ENCODE data around the gene ANO4.
"Not testable (repeated sequence)": the region's sequence is repeated elsewhere in the genome, so short reads cannot be mapped to it uniquely, and the experiment has no call there.

Gene ANO4

DNA sequence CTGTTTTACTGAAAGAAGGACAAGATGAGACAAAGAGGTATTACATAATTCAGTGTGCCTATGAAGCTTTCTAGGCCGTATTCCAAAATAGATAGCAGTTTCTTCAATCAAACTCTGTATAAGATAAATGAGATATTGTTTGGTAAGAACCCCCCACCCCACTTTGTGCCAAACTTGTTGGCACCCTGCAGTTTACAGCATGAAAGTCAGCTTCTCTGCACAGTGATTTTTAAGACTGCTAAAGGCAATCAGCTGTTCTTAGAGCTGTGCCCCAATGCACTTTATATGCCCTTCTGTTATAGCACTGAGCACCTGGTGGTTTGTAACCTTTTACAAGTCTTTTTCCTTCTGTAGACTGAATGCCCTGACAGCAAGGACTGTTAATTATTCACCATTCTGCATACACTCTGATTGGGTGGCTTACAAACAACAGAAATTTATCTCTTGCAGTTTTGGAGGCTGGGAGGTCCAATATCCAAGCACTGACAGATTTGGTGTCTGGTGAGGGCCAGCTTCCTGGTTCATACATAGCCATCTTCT lies 76.7 kb downstream of the ANO4 start:
- DNase-seq (ENCODE audit: low read depth in 2 of 2) = no peak

DNA sequence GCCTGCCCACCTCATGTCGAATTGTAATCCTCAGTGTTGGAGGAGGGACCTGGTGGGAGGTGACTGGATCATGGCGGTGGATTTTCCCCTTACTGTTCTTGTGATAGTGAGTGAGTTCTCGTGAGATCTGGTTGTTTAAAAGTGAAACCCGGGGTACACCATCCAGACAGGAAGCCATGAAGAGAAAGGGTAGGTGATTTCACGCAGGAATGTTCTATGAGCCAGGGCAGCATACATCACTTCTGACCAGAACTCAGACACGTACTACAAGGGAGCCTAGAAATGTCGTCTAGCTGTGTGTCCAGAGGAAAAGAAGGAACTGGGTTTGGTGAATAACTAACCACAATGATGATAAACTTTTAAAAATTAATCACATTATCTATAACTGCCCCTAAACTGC lies 80.6 kb downstream of the ANO4 start:
- DNase-seq (ENCODE audit: low read depth in 2 of 2) = no peak

DNA sequence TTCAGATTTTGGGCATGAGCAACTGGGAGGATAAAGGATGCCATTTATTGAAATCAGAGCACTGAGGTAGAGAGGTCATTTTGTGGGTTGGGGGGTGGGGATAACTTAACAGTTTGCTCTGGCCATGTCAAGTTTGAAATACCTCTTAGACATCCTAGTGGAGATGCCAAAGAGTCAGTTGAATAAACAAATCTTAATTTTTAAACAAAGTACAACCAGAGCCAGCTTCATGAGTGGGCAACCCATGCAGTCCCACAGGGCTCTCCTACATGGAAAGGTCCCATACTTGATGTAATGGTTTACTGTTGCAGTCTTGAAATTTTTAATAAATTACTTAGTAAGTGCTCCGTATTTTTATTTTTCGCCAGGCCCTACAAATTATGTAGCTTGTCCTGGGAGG lies 81.2 kb downstream of the ANO4 start:
- DNase-seq (ENCODE audit: low read depth in 2 of 2) = no peak

DNA sequence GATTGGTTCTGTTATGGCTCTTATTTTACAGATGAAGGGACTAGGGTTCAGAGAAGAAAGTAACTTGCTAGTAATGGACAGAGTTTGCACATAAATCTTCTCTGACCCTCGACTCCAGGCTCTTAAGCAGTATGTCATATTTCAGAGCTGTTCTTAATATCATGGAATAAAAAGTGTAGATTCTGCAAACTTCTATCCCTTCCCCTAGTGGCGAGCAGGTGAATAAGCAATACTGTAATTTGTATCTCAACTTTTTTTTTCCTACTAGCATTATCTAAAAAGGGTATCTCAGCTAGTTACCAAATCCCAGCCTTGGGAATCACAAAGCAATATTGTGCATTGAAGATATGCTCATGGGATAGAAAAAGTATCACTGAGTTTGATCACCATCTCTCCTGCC lies 83.2 kb downstream of the ANO4 start:
- DNase-seq (ENCODE audit: low read depth in 2 of 2) = no peak

DNA sequence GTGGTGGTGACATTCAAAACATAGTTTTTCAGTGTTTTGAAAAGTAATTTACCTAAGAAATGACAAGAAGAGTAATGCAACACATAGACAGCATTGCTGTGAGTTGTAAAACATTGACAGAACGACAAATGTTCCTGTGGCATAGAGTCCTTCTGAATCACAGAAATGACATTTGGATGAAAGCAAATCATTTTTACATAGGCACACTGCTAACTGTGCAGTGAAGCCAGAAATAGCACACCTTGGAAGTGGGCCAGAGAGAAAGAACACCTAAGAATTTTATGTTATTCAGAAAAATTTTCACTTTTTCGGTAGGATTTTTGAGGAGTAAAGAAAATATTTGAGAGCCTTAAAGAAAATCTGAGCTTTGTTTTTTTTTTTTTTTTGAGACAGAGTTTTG lies 100.6 kb downstream of the ANO4 start:
- DNase-seq (ENCODE audit: low read depth in 2 of 2) = no peak

DNA sequence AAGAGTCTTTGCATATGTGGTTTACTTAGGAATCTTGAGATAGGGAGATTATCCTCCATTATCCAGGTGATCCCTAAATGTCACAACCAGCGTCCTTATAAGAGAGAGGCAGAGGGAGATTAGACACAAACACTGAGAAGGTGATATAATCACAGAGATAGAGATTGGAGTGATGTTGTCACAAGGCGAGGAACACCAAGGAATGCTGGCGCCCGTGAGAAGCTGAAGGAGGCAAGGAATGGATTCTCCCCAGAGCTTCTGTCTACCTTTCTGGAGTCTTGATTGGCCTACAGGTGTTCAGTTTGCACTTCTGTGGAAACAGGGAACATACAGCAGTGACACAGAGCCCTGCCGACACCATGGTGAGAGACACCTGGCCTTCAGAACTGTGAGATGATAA lies 101.6 kb downstream of the ANO4 start:
- DNase-seq (ENCODE audit: low read depth in 2 of 2) = no peak

DNA sequence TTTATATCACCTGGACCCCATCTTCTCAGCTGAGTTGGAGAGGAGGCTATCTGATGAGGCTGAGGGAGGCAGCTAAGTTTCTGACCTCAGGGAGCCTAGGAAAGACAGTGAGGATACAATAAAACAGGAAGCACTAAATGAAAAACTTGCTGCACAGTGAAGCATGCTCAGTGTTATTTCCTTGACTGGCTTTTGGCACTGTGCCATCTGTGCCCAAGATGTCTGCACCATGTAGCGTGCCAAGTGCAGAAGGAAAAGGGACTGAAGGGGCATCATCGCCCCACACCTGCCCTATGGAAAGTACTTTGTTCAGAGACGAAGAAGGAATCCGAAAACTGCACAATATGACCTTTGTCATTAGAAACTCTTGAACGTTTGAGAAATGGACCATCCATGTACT lies 102.7 kb downstream of the ANO4 start:
- DNase-seq (ENCODE audit: low read depth in 2 of 2) = no peak

DNA sequence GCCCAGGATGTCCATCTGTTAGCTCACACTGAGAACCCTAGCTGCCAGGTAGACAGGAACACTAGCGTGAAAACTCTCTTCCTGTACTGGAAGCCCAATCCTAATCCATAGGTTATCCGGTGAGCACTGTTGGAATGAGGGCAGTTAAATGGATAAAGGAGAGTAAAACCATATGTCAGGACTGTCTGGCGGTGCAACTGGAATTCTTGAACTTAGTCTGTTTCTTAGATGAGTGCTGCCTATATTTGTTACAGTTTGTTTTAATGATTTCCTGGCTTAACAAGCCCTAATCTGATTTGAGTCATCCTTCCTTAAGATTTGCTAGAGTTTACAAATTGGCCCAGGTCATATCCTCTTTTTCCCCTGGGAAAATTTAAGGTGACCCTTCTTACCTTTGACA lies 104.7 kb downstream of the ANO4 start:
- DNase-seq (ENCODE audit: low read depth in 2 of 2) = no peak

DNA sequence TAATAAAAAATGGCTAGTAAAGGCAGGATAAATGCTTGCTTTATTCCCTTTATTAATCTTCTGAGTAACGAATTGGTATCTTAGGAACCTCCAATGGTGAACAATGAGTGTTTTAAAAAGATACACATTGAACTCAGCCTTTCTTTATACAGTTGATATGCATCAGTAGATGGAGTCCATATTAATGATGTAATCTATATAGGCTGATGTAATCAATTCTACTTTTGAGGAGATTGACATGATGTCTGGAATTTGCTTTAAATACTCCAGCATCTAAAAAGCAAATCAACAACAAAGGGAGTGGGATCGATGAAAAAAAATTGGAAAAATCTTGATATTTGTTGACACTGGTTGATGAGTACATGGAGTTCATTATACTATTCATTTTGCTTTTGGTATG lies 106.2 kb downstream of the ANO4 start:
- no peak for DNase-seq (ENCODE audit: low read depth in 2 of 2)

DNA sequence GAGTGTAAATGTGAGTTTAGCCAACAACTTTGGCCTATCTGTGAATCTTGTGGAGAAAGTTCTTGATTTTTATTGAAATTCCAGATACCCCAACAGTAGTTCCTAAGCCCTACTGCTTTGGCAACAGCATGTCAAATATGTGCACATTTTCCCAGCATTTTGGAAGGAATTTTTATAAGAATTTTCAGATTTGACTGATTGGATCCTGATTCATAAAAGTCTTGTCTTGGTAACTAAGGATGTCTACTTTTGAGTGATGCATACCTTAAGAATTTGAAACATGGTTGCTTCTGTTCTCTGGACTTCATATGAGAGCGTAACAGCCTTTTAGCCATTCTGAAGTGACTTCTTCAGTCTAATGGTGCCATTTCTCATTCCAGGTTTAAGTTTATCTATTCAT lies 106.7 kb downstream of the ANO4 start:
- DNase-seq (ENCODE audit: low read depth in 2 of 2) = no peak

DNA sequence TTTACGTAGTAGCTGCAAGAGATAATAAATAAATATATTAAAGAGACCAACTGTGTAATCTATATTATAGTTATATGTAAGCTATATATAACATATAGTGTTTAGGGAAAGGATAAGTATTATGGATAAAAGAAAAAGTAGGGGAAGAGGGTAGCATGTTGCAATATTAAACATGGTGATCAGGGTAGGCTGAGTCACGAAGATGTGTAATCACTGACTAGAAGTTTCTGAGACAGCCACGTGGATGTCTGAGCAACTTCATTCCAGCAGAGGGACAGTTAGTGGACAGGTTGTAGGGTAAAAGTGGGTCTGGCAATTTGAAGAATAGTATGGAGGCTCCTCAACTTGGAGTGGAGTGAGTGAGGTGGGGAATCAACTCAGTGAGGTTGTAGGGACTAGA lies 109.7 kb downstream of the ANO4 start:
- DNase-seq (ENCODE audit: low read depth in 2 of 2) = no peak

DNA sequence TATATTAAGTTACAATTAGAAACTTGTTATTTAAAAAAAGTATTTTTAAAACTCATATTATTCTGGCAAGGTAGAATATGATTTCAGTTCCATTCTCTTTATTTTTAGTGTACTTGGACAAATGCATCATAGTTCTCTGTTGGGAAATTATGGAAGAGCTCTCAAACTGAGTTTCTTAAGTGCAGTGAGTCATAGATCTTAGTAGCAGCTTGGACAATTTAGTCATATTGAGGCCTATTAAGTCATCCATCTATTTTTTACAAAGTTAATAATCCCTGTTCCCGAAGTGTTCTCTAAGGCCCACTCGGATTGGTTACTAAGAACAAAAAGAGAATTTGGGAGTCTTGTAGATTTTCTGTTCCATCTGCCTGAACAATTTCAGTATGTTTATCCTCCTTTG lies 113.9 kb downstream of the ANO4 start:
- DNase-seq (ENCODE audit: low read depth in 2 of 2) = no peak

DNA sequence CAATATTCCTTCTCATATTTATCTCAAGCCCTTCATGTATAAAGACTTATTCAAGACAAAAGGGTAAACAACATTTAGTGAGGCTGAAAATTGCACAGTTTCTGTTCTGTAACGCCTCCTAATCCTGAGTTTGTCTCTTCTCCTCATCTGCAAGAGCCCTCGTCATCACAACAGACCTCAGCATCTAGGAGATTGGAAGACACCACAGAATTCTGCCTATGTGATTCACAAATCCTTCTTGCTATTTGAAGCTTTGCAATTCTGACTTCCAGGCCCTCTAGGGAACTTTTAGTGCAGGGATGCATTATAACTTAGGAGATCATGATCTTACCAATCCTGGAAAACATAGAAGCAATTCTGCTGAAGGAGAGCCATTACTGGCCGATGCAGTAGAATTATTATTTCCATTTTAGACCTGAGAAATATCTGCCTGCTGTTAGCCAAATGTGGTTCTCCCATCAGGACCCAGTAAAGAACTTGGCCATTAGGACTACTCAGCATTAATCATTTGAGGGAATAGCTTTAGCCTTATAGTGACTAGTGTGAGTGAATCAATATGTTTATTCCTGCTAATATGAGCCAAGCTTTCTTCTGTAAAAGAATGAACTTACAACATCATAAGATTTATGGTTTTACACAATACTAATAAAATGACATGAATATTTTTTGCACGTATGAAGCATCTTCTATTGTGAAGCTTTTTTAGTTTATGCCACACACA lies 119.5 kb downstream of the ANO4 start:
- DNase-seq (ENCODE audit: low read depth in 2 of 2) = no peak

DNA sequence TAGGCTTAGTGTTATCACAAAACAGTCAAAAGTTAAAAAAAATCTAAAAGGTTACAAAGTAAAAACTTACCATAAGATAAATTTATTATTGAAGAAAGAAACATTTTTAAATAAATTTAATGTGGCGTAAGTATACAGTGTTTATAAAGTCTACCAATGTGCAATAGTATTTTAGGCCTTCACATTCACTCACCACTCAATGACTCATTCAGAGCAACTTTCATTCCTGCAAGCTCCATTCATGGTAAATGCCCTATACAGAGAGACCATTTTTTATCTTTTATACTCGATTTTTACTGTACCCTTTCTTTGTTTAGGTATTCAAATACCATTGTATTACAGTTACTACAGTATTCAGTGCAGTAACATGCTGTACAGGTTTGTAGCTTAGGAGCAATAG lies 124.5 kb downstream of the ANO4 start:
- no peak for DNase-seq (ENCODE audit: low read depth in 2 of 2)

DNA sequence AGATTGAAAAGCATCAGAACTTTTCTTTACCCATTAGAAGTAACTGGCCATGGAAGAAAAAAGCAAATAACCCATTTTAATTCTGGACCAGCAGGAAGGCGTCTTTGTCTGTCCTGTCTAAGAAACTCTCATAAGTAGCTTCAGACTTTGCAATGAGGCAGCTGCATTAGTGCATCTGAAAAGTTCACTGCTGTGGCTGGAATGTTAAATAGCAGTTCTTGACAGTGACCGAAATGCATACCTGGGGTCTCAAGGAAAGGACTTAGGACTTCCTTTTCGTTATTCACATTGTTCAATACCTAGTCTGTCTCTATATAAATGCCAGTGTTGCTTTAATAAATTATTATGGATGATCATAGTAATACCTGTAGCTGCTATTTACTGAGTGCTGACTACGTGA lies 125.9 kb downstream of the ANO4 start:
- DNase-seq (ENCODE audit: low read depth in 2 of 2) = no peak

DNA sequence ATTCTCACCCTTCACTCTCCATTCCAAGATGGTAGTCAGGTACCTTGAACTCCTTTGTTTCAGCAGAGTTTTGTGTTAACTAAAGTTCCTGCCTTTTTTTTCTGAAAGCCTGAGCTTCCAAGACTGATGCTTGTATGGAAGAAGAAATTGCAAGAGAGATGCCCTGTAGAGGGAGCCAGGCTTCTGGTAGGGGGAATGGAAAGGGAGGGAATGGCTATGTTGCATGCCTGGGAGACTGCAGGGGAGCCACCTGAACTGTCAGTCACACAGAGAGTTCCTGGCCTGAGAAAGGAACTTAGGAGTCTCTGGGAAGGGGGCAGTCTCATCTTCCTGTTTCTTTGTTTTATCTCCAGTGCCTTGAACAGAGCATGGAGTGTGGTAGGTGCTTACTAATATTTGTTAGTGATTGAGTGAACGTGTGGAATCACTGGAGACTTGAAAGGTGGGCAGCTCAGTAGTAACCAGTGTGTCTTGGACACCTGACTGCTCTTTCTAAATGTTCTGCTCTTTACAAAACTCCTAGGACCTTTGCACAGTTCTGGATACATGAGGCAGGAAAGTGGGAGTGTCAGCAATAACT lies 132.2 kb downstream of the ANO4 start:
- no peak for DNase-seq (ENCODE audit: low read depth in 2 of 2)

DNA sequence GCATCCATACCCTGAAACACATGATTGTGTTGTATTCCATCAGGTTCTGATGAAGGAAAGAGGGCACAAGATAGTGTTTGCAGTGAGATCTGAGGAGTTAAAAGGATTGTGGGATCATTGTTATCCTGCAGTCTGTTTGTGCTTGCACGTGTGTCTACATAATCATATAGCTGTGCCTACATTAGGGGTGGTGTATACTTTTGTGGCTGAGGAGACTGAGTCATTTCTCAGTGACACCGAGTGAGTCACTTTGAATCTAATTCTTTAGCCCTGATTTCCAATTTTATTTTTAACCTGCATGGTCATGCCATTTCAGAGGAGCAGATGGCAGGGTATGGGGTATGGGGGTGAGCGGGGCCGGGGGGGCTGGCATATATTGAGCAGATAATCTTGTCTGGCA lies 133.2 kb downstream of the ANO4 start:
- no peak for DNase-seq (ENCODE audit: low read depth in 2 of 2)

DNA sequence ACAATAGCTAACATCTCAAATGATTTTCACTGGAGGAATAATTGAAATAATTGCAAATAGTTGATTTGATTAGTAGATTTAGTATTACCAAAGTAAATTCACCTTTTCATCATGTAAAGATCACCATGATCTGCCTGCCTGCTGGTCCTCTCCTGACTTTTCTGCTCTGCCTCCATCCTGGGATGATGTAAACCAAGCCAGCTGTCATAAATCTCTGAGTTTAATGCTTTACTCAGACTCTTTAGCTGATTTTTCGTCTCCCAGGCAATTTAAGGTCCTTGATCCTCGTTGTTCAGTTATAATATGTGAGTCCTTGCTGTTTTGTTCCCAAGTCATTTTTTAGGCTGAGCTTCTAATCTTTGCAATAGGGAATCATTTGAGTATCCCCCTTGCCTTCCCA lies 138.0 kb downstream of the ANO4 start:
- no peak for DNase-seq (ENCODE audit: low read depth in 2 of 2)

DNA sequence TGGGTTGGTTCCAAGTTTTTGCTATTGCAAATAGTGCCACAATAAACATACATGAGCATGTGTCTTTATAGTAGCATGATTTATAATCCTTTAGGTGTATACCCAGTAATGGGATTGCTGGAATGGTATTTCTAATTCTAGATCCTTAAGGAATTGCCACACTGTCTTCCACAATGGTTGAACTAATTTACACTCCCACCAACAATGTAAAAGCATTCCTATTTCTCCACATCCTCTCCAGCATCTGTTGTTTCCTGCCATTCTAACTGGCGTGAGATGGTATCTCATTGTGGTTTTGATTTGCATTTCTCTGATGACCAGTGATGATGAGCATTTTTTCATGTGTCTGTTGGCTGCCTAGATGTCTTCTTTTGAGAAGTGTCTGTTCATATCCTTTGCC lies 139.0 kb downstream of the ANO4 start:
- DNase-seq (ENCODE audit: low read depth in 2 of 2) = not testable (repeated sequence)

DNA sequence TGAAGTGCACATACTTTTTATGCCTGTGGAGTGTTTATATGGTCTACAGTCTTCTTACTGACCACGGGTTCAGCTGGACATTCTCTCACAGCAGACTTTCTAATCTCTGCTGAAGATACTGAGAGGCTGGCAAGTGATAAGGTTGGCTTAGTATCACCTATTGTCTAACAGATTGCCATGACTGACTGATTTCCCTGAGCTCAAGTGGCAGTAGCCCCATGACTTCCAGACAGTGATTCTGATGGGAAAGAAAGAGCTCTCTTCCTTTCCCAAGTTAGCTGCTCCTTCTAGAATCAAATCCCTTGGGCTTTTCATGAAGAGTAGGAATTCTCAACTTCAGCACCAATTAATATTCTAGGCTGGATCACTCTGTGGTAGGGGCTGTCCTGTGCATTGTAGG lies 141.4 kb downstream of the ANO4 start:
- no peak for DNase-seq (ENCODE audit: low read depth in 2 of 2)

DNA sequence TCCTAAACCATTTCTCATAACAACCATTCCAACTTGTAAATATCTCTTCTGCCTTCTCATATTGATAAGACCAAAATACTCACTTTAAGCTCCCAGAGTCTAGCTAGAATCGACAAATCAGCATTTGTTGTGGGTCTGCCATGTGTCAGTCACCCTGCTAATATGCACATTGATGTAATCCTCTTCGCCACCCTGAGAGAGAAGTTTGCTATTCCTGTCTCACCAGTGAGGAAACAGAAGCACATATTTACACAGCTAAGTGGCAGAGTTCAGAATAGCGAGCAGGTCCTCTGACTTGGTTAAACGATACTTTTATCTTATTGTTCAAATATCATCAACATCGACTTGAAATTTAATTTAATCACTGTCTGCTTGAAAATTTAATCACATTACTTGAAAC lies 142.1 kb downstream of the ANO4 start:
- no peak for DNase-seq (ENCODE audit: low read depth in 2 of 2)

DNA sequence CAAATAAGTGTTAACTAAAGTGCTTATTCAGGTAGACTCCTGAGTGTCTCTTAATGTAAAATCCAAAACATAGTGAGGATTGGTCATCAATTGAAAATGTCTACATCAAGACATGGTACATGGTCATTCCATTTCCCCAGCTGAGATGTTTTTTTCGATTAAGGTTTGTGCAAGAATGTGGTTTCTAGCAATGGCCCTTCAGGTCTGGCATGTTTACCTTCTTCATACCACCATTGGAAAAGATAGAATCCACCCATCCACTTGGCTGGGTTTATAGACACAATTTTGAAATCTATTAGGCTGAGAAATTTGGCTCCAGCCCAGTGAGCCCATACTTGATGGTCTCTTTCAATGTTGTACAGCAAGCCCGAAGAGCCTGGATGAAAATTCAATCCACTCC lies 145.9 kb downstream of the ANO4 start:
- no peak for DNase-seq (ENCODE audit: low read depth in 2 of 2)

DNA sequence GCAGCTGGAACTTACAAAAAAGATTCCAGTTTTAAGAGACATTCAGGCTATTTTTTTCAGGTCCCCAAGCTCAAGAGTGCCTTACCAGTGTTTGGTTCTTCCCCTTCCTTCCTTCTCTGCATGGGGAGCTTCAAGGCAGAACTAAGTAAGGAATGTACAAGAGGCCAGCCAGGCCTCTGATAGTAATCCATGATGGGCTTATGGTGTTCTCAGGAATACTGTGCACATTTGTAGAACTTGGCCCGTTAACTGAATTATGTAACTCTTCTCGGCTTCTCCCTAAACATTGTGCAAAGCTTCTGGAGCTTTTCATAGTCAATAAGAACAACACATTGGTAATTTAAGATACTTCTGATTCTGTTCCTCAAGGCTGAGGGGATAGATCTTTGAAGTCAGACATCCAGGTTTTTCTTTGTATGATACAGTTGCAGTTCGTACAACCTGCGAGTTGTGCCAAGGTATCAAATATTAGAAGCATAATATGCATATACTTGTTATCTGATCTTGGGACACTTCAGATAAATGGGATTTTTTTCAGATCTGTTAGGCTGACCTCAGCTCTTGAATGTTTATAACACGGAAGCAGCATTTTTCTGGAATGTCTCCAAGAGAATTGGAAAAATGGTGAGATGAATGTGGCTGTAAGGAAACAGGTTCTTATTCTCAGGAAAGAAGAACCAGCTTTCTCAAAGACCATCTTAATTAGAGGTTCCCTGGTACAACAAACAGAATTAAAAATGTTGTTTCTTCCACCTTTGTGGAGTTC lies 148.6 kb downstream of the ANO4 start:
- no peak for DNase-seq (ENCODE audit: low read depth in 2 of 2)
